HPDE6-E6E7 (cell line): ENCODE data around the gene CIITA.

Experiments used
- DNase-seq: peaks from one replicate; pipeline ENCODE4 v3.0.0; 2011; ENCODE audit warnings: missing footprints; ENCODE audit errors: extremely low spot score

The CIITA gene

DNA sequence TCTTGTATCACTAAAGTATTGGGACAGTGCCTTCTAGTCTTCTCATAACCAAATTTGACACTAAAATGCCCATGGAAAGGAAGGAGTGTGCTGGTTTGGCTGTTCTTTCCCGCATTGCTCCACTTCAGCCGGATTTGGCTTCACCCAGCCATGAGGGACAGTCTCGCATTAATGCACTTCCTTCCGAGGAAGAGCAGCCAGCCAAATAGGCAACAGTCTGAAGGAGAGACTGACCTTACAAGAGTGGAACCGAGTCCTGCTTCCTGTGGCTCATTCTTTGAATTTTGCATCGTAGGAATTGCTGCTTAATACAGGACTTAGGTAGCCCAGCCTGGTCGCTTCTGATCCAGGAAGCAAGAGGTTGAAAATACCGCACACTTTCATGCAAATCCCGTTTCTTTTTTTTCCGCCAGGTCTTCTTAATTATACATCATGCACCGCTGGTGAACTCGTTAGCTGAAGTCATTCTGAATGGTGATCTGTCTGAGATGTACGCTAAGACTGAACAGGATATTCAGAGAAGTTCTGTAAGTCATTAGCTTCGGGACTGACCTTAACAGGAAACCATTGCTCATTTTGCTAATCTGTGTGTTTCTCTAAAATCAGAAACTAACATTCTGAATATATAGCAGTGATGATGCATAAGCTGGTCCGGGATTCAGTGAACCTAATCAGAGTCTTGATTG is 105.6 kb downstream of the CIITA start:
- no peak for DNase-seq

DNA sequence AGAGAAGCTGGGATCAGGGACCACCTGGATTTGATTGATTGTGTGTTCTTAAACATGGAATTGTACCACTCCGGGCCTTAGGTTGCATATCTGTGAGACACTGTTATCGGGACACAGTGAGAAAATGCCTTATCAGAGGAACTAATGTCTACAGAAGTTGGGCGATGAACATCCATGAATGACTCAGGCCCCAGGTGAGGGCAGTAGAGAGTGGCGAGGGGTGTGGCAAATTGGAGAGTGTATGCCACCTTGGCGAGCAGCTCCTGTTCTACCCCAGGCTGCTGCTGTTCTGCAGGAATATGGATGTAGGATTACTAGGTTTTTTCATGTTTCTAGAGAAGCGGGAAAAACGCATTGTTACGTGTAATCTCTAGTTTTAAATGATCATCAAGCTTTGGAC is 106.2 kb downstream of the CIITA start:
- DNase-seq: no peak

DNA sequence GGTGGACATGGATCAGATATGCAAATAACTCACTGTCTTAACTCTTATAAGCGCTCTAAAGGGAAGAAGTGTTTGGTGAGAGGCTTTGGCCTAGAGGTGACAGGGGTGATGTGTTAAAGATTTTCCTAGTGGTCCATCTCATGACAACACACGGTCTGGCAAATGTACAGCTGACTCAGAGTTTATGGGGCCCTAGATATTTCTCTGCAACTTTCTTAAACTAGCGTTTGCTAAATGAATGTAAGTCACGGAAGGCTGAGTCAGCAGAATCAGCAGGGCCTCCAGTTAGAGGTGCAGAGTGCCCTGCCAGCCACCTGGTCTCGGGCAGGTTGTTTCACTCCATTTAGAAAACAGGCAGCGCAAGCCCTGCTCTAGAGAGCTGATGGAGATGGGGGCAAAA is 107.5 kb downstream of the CIITA start:
- no peak for DNase-seq
